Liver (tissue), 9 donors: Measurements from ENCODE around the gene NELL1. TPM values are rescaled to one million over a fixed set of nuclear protein-coding genes. Genes with fewer than 3 reads are reported as not detected.

Experiments used
- DNase-seq: peaks from one replicate; pipeline ENCODE4 v3.0.0-alpha.2; 2017; ENCODE audit warnings: low spot score
- H3K27ac ChIP-seq, 2 donors: one replicate each; pipeline ENCODE4 v1.7.0; 2013; ENCODE audit warnings: inconsistent platforms in 2 of 2, low read length in 2 of 2, control low read depth in 1 of 2, low read depth in 1 of 2, mild to moderate bottlenecking in 1 of 2
- H3K27me3 ChIP-seq, 4 donors: one replicate each; pipeline versions ENCODE4 v1.6.1 to v1.7.0; 2013; ENCODE audit warnings: low read length in 3 of 4, inconsistent platforms in 1 of 4, mild to moderate bottlenecking in 1 of 4, moderate library complexity in 1 of 4; ENCODE audit not compliant: control insufficient read depth in 4 of 4, insufficient read depth in 4 of 4
- H3K36me3 ChIP-seq, 4 donors: one replicate each; pipeline versions ENCODE4 v1.6.1 to v1.7.0; 2013; ENCODE audit warnings: low read length in 3 of 4, mild to moderate bottlenecking in 3 of 4, low read depth in 1 of 4, moderate library complexity in 1 of 4; ENCODE audit not compliant: control insufficient read depth in 4 of 4, insufficient read depth in 3 of 4
- H3K4me1 ChIP-seq, 4 donors: one replicate each; pipeline versions ENCODE4 v1.6.1 to v1.7.0; 2013; ENCODE audit warnings: low read length in 3 of 4, mild to moderate bottlenecking in 3 of 4, moderate library complexity in 1 of 4; ENCODE audit not compliant: control insufficient read depth in 4 of 4, insufficient read depth in 4 of 4
- H3K4me3 ChIP-seq, 3 donors: one replicate each; pipeline versions ENCODE4 v1.6.1 to v1.7.0; 2013; ENCODE audit warnings: low read length in 3 of 3, control low read depth in 1 of 3, low read depth in 1 of 3, mild to moderate bottlenecking in 1 of 3
- H3K9ac ChIP-seq, 2 donors: one replicate each; pipeline ENCODE4 v1.7.0; 2013; ENCODE audit warnings: low read length in 2 of 2, mild to moderate bottlenecking in 2 of 2, moderate library complexity in 2 of 2, control low read depth in 1 of 2, low read depth in 1 of 2
- H3K9me3 ChIP-seq, 4 donors: one replicate each; pipeline versions ENCODE4 v1.6.1 to v1.7.0; 2013; ENCODE audit warnings: low read length in 3 of 4; ENCODE audit not compliant: control insufficient read depth in 4 of 4
- EGR1 ChIP-seq, 2 donors: IDR thresholded peaks; 2 replicates each; pipeline ENCODE4 v1.6.1; 2016 to 2018; ENCODE audit warnings: antibody characterized with exemption in 2 of 2, low read depth in 2 of 2
- FOXA1 ChIP-seq: IDR thresholded peaks from 2 replicates; pipeline ENCODE4 v1.6.1; 2016; ENCODE audit warnings: antibody characterized with exemption
- FOXA2 ChIP-seq: IDR thresholded peaks from 2 replicates; pipeline ENCODE4 v1.6.1; 2016; ENCODE audit warnings: antibody characterized with exemption
- GABPA ChIP-seq, 2 donors: IDR thresholded peaks in 1 of 2; conservative IDR thresholded peaks in 1 of 2; 2 replicates each; pipeline ENCODE4 v1.6.1; 2016; ENCODE audit warnings: antibody characterized with exemption in 2 of 2, mild to moderate bottlenecking in 1 of 2, moderate library complexity in 1 of 2
- HNF4A ChIP-seq, 2 donors: conservative IDR thresholded peaks; 2 replicates each; pipeline ENCODE4 v1.6.1; 2016; ENCODE audit warnings: antibody characterized with exemption in 2 of 2, mild to moderate bottlenecking in 2 of 2
- HNF4G ChIP-seq: IDR thresholded peaks from 2 replicates; pipeline ENCODE4 v1.6.1; 2016; ENCODE audit warnings: antibody characterized with exemption
- JUND ChIP-seq, 2 donors: IDR thresholded peaks; 2 replicates each; pipeline ENCODE4 v1.6.1; 2016; ENCODE audit warnings: antibody characterized with exemption in 2 of 2
- NR2F2 ChIP-seq: IDR thresholded peaks from 2 replicates; pipeline ENCODE4 v1.6.1; 2016; ENCODE audit warnings: antibody characterized with exemption
- RAD21 ChIP-seq, 2 donors: IDR thresholded peaks; 2 replicates each; pipeline ENCODE4 v1.6.1; 2016; ENCODE audit warnings: antibody characterized with exemption in 2 of 2, mild to moderate bottlenecking in 2 of 2
- RXRA ChIP-seq, 2 donors: IDR thresholded peaks; 2 replicates each; pipeline ENCODE4 v1.6.1; 2017 to 2018; ENCODE audit warnings: antibody characterized with exemption in 2 of 2, mild to moderate bottlenecking in 1 of 2
- SP1 ChIP-seq: IDR thresholded peaks from 2 replicates; pipeline ENCODE4 v1.6.1; 2018; ENCODE audit warnings: antibody characterized with exemption, mild to moderate bottlenecking
- TAF1 ChIP-seq: conservative IDR thresholded peaks from 2 replicates; pipeline ENCODE4 v1.6.1; 2016; ENCODE audit warnings: antibody characterized with exemption, mild to moderate bottlenecking
- YY1 ChIP-seq: IDR thresholded peaks from 2 replicates; pipeline ENCODE4 v1.6.1; 2016; ENCODE audit warnings: antibody characterized with exemption, mild to moderate bottlenecking
- WGBS: extraction: QIAGEN DNeasy Blood & Tissue Kit; methylation state at CpG from one replicate; pipeline ENCODE4 v1.1.7; 2013; 5-methylcytosine and 5-hydroxymethylcytosine counted together
- polyA plus RNA-seq, 2 donors: library from polyadenylated mRNA; stranded (reverse) in 1 of 2; unstranded in 1 of 2; fragments of 200-250 nt in 1 of 2; fragments of >200 nt in 1 of 2; fragmentation: Nextera tagmentation in 1 of 2; extraction: Ambion mirVana in 1 of 2; gene quantifications; one replicate each; pipeline versions ENCODE4 v1.2.1 to v1.2.3, GENCODE V29; 2013 to 2015
- total RNA-seq, 2 donors: library from RNA; depleted of rRNA; stranded (reverse); fragments of >200 nt; gene quantifications; one replicate each; pipeline ENCODE4 v1.2.3, GENCODE V29; 2014
- TF ChIP-seq, protein P1 (sequence below): fragments of 150-350 bp; IDR thresholded peaks from 2 replicates; pipeline ENCODE4 v1.5.1; 2017; ENCODE audit warnings: improper control_type of control experiment, low read depth, low read length; ENCODE audit not compliant: missing input control
- TF ChIP-seq, protein P2 (sequence below): IDR thresholded peaks from 2 replicates; pipeline ENCODE4 v1.6.1; 2016; ENCODE audit warnings: antibody characterized with exemption, mild to moderate bottlenecking
- TF ChIP-seq, protein P3 (sequence below): IDR thresholded peaks from 2 replicates; pipeline ENCODE4 v1.6.1; 2016; ENCODE audit warnings: antibody characterized with exemption
- TF ChIP-seq, protein P4 (sequence below): IDR thresholded peaks from 2 replicates; pipeline ENCODE4 v1.6.1; 2016; ENCODE audit warnings: antibody characterized with exemption
- TF ChIP-seq, protein P5 (sequence below): IDR thresholded peaks from 2 replicates; pipeline ENCODE4 v1.6.1; 2016; ENCODE audit warnings: antibody characterized with exemption
- donor health status: healthy.
- donor health status: healthy.
- donor health status: healthy.
- donor health status: healthy.
- donor health status: healthy.

NELL1 gene
- total RNA-seq (not detected), polyA plus RNA-seq (not detected)

DNA sequence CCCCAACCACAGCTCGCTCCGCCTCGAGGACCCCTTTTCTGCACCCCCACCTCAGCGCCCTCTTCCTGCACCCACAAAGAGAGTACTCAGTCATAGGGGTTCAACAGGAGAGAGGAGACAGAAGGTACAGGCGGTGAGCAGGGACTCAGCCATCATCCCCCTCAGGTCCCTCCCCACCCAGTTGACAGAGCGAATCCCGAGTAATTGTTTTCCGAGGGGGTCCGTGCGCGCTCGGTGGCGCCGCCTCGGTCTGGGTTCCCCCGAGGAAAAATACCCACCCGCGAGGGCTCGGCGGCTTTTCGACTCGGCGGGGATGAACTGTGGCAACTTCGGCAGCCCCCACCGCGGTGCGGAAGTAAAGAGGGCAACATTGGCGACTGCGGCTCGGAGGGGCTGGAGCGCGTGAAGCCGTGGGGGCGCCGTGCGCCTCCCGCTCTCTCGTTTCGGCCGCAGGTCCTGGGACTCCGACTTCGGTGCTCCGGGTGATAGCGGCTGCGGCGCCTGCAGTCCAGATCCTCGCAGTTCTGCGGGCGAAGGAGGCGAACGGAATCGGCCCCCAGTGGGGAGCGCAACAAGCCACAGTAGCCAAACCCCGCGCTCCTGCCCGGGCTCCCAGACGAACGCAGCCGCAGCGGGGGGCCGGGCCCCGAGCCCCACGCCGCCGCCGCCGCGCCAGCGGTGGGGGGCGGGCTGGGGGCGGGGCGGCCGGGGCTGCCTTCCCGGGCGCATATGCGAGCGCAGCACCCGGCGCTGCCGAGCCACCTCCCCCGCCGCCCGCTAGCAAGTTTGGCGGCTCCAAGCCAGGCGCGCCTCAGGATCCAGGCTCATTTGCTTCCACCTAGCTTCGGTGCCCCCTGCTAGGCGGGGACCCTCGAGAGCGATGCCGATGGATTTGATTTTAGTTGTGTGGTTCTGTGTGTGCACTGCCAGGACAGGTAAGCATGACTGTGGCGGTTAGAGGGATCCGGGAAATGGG lies at the start of gene NELL1:
Gene NELL1, plus strand, starts transcription at position 743 of the 976 bp plus-strand sequence.
- peaks cover 6 to 17% (median 10%) of the 10 kb centered on the region in 4 donors for H3K27me3 ChIP-seq
- H3K9ac ChIP-seq: no peak within 1 kb of the TSS
- H3K27ac ChIP-seq: no peak within 1 kb of the TSS
- peaks cover 8 to 16% (median 12%) of the 10 kb centered on the region in 4 donors for H3K4me1 ChIP-seq
- peak within 1 kb of the TSS in 1 of 3 donors; percentile 47 for H3K4me3 ChIP-seq
- H3K9me3 ChIP-seq: no peaks in the 10 kb centered on the region
- TF ChIP-seq, protein P1, sequence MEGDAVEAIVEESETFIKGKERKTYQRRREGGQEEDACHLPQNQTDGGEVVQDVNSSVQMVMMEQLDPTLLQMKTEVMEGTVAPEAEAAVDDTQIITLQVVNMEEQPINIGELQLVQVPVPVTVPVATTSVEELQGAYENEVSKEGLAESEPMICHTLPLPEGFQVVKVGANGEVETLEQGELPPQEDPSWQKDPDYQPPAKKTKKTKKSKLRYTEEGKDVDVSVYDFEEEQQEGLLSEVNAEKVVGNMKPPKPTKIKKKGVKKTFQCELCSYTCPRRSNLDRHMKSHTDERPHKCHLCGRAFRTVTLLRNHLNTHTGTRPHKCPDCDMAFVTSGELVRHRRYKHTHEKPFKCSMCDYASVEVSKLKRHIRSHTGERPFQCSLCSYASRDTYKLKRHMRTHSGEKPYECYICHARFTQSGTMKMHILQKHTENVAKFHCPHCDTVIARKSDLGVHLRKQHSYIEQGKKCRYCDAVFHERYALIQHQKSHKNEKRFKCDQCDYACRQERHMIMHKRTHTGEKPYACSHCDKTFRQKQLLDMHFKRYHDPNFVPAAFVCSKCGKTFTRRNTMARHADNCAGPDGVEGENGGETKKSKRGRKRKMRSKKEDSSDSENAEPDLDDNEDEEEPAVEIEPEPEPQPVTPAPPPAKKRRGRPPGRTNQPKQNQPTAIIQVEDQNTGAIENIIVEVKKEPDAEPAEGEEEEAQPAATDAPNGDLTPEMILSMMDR: no peak
- TF ChIP-seq EGR1 (IDR thresholded peaks at IDR 0.05; ENCODE audit: low read depth in 2 of 2): no peak
- TF ChIP-seq HNF4A (conservative IDR thresholded peaks at IDR 0.05): no peak
- TF ChIP-seq, protein P2, sequence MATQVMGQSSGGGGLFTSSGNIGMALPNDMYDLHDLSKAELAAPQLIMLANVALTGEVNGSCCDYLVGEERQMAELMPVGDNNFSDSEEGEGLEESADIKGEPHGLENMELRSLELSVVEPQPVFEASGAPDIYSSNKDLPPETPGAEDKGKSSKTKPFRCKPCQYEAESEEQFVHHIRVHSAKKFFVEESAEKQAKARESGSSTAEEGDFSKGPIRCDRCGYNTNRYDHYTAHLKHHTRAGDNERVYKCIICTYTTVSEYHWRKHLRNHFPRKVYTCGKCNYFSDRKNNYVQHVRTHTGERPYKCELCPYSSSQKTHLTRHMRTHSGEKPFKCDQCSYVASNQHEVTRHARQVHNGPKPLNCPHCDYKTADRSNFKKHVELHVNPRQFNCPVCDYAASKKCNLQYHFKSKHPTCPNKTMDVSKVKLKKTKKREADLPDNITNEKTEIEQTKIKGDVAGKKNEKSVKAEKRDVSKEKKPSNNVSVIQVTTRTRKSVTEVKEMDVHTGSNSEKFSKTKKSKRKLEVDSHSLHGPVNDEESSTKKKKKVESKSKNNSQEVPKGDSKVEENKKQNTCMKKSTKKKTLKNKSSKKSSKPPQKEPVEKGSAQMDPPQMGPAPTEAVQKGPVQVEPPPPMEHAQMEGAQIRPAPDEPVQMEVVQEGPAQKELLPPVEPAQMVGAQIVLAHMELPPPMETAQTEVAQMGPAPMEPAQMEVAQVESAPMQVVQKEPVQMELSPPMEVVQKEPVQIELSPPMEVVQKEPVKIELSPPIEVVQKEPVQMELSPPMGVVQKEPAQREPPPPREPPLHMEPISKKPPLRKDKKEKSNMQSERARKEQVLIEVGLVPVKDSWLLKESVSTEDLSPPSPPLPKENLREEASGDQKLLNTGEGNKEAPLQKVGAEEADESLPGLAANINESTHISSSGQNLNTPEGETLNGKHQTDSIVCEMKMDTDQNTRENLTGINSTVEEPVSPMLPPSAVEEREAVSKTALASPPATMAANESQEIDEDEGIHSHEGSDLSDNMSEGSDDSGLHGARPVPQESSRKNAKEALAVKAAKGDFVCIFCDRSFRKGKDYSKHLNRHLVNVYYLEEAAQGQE: no peak
- TF ChIP-seq YY1: no peak
- no peak for TF ChIP-seq TAF1
- no peak for TF ChIP-seq FOXA2
- no peak for TF ChIP-seq RAD21 (IDR thresholded peaks at IDR 0.05)
- TF ChIP-seq HNF4G: no peak
- no peak for TF ChIP-seq GABPA (IDR thresholded peaks at IDR 0.05 in 1 of 2, conservative IDR thresholded peaks at IDR 0.05 in 1 of 2)
- no peak for TF ChIP-seq JUND (IDR thresholded peaks at IDR 0.05)
- TF ChIP-seq, protein P3, sequence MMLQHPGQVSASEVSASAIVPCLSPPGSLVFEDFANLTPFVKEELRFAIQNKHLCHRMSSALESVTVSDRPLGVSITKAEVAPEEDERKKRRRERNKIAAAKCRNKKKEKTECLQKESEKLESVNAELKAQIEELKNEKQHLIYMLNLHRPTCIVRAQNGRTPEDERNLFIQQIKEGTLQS: no peak
- TF ChIP-seq, protein P4, sequence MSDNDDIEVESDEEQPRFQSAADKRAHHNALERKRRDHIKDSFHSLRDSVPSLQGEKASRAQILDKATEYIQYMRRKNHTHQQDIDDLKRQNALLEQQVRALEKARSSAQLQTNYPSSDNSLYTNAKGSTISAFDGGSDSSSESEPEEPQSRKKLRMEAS: no peak
- TF ChIP-seq SP1: no peak
- no peak for TF ChIP-seq NR2F2
- TF ChIP-seq, protein P5, sequence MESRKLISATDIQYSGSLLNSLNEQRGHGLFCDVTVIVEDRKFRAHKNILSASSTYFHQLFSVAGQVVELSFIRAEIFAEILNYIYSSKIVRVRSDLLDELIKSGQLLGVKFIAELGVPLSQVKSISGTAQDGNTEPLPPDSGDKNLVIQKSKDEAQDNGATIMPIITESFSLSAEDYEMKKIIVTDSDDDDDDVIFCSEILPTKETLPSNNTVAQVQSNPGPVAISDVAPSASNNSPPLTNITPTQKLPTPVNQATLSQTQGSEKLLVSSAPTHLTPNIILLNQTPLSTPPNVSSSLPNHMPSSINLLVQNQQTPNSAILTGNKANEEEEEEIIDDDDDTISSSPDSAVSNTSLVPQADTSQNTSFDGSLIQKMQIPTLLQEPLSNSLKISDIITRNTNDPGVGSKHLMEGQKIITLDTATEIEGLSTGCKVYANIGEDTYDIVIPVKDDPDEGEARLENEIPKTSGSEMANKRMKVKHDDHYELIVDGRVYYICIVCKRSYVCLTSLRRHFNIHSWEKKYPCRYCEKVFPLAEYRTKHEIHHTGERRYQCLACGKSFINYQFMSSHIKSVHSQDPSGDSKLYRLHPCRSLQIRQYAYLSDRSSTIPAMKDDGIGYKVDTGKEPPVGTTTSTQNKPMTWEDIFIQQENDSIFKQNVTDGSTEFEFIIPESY: no peak
- TF ChIP-seq RXRA (IDR thresholded peaks at IDR 0.05): no peak
- TF ChIP-seq FOXA1: no peak
- WGBS: 2% methylated on average over 93 of the region's 93 CpGs
- DNase-seq: no peak
- H3K36me3 ChIP-seq: no peaks in the 10 kb centered on the region
